NCI-H774 (cell line): Measurements from ENCODE around the gene SORCS2.

Experiments
- DNase-seq: peaks from one replicate; lab custom pipeline; 2025; lab: John Stamatoyannopoulos, UW

SORCS2 gene

GRCh38 chr4:7338876-7339623 lies 146.7 kb downstream of the SORCS2 start:
- no peak for DNase-seq

DNA sequence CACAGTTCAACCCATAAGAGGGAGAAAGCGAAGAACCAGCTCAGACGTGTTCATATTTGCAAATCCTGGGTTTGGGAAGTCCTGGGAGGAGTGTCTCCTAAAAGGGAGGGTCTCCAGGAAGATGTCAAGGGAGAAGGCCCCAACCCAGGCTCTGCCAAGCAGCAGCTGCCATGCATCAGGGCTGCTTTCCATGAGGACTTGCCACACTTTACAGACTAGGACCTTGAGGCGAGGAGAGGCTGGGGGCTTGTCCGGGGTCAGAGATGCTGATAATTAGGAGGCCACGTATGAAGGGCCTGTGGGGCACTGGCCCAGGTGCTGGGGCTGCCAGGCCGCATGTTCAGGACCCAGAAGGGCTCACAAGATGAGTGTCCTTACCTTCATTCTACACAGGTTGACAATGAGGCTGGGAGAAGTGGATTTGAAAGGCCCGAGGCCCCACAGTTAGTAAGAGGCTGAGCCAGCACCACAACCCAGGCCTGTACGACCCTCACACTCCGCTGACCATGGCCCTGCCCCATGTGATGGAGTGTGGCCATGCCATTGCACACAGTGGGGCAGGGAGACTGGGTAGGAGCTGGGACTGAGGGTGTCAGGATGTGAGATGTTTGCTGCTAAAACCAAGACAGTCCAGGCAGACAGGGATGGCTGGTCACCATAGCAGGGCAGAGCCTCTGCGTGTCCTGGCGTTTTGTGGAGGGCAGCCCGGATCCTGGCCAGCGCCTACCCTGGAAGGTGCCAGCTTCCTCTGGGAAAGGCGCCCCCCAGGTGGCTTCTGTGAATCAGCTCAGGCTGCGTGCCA lies 147.6 kb downstream of the SORCS2 start:
- DNase-seq: no peak

DNA sequence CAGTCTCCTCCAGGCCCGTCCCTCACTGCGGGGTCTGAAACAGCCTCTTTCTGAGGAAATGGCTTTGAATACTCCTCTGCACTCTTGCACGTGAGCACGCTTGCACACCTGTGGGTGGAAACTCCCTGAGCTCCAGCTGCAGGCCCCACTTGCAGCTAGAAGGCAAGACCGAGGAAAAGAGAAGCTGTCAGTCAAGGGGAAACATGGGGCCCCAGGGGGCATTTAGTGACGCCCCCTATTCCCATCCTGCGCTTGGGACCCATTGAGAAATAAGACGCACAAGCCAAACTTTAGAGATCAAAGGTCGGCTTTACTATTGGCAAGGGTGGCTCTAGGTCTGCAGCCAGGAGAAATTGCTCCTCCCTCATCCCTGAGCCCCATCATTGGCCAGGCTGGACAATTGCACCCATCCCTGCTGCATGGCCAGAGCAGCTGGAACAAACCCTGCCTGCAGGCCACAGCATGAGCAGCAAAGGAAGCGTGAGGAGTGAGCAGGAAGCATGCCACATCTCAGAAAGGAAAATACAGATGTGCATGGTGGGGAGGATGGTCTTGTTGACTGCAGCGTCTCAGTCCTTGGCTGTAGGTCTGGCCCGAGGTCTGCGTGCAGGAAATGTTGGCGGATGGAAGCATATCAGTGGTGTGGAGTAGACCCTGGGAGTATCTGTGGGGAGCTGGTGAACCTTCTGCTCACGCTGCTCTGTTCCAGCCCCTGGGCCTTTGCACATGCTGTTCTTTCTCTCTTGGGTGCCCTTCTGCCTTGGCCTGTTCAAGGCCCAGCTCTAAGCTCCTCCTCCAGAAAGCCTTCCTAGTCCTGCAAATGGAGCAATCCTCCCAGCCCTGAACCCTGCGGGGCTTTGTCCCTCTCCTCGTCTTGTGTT lies 148.5 kb downstream of the SORCS2 start:
- no peak for DNase-seq

GRCh38 chr4:7341491-7342222 lies 149.3 kb downstream of the SORCS2 start:
- no peak for DNase-seq

GRCh38 chr4:7342223-7343080 lies 150.1 kb downstream of the SORCS2 start:
- no peak for DNase-seq

DNA sequence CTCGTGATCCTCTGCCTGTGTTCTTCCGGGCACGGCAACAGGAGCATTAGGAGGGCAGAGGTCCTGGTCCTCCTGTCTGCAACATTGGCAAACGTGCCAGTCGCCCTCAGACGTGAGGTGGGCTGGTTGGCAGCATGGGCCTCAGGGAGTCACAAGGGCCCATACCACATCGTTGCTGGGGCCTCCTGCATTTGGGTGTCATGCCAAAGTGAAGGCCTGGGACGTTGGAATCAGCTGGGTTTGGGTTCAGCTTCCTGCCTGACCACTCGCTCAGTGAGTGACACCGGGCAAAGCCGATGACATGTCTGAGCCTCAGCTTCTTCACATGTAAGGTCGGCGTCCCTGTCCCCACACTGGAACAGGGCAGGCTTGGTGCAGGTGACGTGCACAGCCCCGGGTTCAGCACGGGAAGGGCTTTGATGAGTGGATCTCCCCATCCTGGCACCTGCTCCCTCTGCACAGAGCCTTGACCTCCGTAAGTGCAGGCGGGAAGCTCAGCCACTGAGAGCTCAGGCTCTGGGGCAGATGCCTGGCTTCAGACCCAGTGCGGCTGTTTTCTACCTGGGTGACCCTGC lies 150.8 kb downstream of the SORCS2 start:
- no peak for DNase-seq

GRCh38 chr4:7343950-7344349 lies 151.6 kb downstream of the SORCS2 start:
- no peak for DNase-seq

GRCh38 chr4:7344636-7345155 lies 152.4 kb downstream of the SORCS2 start:
- no peak for DNase-seq

- no peak for DNase-seq
Observed at GRCh38 chr4:7347981-7348380, 155.6 kb downstream of the SORCS2 start.

DNA sequence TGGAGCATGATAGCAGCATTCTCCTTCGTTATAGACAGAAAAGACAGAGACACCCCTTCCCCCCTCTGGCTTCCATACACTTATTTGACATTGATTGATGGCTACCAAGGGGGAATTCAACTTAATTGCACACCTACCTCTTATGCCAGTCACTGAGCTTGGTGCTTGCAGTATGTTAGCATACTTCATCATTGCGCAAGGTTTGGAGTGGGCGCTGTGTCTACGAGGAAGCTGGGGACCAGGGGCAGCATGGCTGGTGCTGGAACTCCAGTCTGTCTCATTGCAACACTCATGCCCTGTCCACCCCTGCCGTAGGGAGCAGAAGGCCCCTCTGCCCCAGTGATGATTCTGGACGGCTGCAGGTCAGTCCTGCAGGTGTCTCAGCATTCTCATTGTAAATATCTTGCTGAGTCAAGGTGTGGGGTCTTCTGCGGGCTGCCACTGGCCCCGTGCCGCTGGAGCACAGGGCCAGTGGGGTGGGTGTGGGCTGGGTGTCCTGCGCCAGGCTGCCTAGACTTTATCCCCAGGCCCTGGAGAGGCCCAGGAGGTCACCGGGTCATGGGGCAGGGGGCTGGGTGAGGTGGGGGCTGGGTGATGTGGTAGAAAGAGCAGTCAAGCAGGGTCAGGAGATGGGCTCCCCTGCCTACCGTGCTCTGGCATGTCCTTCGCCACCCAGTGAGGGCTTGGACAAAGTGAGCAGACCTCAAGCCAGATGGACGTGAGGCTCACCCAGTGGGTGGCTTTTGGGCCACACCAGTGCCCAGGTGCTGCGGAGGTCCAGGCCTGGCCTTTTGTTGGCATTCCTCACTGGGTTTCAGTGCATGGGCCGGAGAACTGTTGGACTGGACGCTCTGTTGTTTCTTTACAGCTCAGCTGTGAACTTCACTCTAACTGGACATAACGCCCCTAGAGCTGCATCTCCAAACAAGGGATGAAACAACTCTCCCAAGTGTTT lies 156.9 kb downstream of the SORCS2 start:
- DNase-seq: no peak

GRCh38 chr4:7350396-7350795 lies 158.1 kb downstream of the SORCS2 start:
- no peak for DNase-seq

DNA sequence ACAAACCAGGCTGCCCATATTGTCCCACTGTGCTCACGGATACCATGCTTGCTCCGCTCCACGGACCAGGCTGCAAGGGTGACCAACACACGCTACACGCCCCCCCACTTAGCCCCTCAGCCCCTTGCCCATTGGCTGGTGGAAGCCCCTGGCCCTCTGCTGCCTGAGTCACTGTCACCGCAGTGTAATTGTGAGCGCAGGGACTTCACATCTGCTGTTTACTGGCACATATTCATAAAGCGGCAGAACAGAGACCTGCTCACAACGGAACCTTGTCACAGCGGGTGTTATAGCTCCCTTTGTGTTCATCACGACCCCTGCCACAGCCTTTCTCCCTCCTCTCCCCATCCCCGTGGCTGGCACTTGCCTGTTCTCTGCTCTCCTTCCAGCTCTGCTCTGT lies 158.7 kb downstream of the SORCS2 start:
- DNase-seq: no peak

GRCh38 chr4:7352486-7352885 lies 160.1 kb downstream of the SORCS2 start:
- no peak for DNase-seq

- no peak for DNase-seq
Observed at GRCh38 chr4:7353046-7353790, 160.9 kb downstream of the SORCS2 start.

- DNase-seq: no peak
Observed at GRCh38 chr4:7353846-7354610, 161.7 kb downstream of the SORCS2 start.

GRCh38 chr4:7354927-7355326 lies 162.6 kb downstream of the SORCS2 start:
- DNase-seq: no peak

GRCh38 chr4:7355795-7356194 lies 163.5 kb downstream of the SORCS2 start:
- no peak for DNase-seq
